ENCODE data around the gene SMYD3.

DNA sequence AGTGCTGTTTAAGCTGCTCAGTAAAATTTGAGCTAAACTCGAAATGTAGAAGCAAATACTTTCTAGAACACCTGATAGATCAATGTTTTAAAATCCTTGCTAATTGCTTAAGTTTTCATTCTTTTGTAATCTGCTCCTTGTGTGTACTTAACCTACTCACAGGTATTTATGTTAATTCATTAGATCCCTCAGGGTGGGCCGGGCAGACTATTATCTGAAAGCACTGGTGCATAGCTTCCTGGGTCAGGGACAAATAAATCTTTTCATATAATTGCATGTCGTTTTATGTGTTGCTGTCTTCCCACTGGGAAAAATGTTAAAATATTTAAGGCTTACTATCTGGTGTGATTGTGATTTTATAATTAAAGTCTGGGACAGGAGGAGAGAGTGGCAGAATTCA, 440.5 kb downstream of the SMYD3 start:
- TF ChIP-seq RCOR1 (IDR thresholded peaks at IDR 0.05; ENCODE audit: insufficient replicate concordance, low read length) (no peak), POLR2A (IDR thresholded peaks at IDR 0.05; ENCODE audit: low read depth, low read length) (no peak)
- TF ChIP-seq, protein P1, sequence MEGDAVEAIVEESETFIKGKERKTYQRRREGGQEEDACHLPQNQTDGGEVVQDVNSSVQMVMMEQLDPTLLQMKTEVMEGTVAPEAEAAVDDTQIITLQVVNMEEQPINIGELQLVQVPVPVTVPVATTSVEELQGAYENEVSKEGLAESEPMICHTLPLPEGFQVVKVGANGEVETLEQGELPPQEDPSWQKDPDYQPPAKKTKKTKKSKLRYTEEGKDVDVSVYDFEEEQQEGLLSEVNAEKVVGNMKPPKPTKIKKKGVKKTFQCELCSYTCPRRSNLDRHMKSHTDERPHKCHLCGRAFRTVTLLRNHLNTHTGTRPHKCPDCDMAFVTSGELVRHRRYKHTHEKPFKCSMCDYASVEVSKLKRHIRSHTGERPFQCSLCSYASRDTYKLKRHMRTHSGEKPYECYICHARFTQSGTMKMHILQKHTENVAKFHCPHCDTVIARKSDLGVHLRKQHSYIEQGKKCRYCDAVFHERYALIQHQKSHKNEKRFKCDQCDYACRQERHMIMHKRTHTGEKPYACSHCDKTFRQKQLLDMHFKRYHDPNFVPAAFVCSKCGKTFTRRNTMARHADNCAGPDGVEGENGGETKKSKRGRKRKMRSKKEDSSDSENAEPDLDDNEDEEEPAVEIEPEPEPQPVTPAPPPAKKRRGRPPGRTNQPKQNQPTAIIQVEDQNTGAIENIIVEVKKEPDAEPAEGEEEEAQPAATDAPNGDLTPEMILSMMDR (conservative IDR thresholded peaks at IDR 0.05; ENCODE audit: low read depth, low read length), result no peak
